Peyer's patch (tissue), 4 donors: ENCODE data around the gene SCP2.

Experiments
- POLR2A ChIP-seq, 2 donors: fragments of 450-650 bp; IDR thresholded peaks; one replicate each; pipeline ENCODE4 v1.5.1; 2017; ENCODE audit warnings: antibody characterized with exemption in 2 of 2, mild to moderate bottlenecking in 2 of 2, moderate library complexity in 2 of 2
- TF ChIP-seq, protein P1 (sequence below), 6 experiments: fragments of 450-650 bp in 4 of 6; fragments of 200-600 bp in 2 of 6; sonication (generic) in 1 of 6; IDR thresholded peaks; one replicate each; pipeline ENCODE4 v1.5.1; 2017 to 2019; ENCODE audit warnings: antibody characterized with exemption in 6 of 6, mild to moderate bottlenecking in 3 of 6, moderate library complexity in 1 of 6

DNA sequence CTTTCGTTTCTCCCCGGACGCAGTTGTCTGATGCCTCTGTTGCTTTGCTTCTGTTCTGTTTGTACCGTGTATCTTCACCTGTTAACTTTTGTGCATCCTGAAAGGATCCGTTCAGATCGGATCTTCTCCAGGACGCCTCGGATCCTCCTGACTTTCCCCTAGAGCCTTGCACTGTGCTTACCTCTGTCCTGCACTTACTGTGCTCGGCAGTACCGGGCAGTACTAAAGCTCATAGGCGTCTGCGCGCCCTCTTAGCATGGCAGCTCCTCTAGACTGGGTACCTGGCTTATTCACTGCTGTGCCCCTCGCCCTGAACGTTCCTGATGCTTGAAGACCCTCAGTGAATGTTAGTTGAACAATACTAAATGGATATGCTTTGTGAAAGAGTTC is 934 bp downstream of the SCP2 start:
- TF ChIP-seq, protein P1, sequence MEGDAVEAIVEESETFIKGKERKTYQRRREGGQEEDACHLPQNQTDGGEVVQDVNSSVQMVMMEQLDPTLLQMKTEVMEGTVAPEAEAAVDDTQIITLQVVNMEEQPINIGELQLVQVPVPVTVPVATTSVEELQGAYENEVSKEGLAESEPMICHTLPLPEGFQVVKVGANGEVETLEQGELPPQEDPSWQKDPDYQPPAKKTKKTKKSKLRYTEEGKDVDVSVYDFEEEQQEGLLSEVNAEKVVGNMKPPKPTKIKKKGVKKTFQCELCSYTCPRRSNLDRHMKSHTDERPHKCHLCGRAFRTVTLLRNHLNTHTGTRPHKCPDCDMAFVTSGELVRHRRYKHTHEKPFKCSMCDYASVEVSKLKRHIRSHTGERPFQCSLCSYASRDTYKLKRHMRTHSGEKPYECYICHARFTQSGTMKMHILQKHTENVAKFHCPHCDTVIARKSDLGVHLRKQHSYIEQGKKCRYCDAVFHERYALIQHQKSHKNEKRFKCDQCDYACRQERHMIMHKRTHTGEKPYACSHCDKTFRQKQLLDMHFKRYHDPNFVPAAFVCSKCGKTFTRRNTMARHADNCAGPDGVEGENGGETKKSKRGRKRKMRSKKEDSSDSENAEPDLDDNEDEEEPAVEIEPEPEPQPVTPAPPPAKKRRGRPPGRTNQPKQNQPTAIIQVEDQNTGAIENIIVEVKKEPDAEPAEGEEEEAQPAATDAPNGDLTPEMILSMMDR (IDR thresholded peaks at IDR 0.05): no peak
- no peak for TF ChIP-seq POLR2A (IDR thresholded peaks at IDR 0.05)
